Measurements from ENCODE around the gene DLGAP1. TPM values are rescaled to one million over a fixed set of nuclear protein-coding genes. Genes with fewer than 3 reads are reported as not detected.

Gene DLGAP1
- total and polyA plus RNA-seq, 2 of the 8 experiments (the other 6 are each of a cell fraction or from before 2014, with no cell fraction given): 11.8 to 16.9 TPM

- DNase-seq (ENCODE audit: low read depth in 1 of 2, low spot score in 2 of 2) (no peak), FAIRE-seq (no peak)
- Histone ChIP-seq H3K36me3 (ENCODE audit: control insufficient read depth in 2 of 4, insufficient read depth in 4 of 4, low read length in 3 of 4) (no peaks in the 10 kb centered on the region; a peak in 1 of 8 replicates), H4K8ac (ENCODE audit: extremely low read depth, insufficient read depth, low read length) (no peak overlapping the region), H3K27ac (ENCODE audit: low read depth, low read length) (no peak overlapping the region), H3K4me3 (ENCODE audit: extremely low read depth in 1 of 4, insufficient read depth in 2 of 4, low read depth in 3 of 4, low read length in 4 of 4) (no peak overlapping the region), H2BK15ac (ENCODE audit: low read length) (0 out of 2 replicates have a peak overlapping the region, but pooled peaks have one; percentile 14), H3K56ac (replicated peaks; ENCODE audit: insufficient read length, low read depth, low read length) (no peak overlapping the region), H2BK120ac (replicated peaks; ENCODE audit: low read depth, low read length) (no peak overlapping the region), H2BK5ac (ENCODE audit: low read depth, low read length) (no peak overlapping the region), H2AFZ (ENCODE audit: low read length) (no peak overlapping the region), H3K23me2 (ENCODE audit: low read depth, low read length) (no peaks in the 10 kb centered on the region), H3K23ac (ENCODE audit: insufficient read length) (no peak overlapping the region), H3K4ac (replicated peaks; ENCODE audit: insufficient read length, low read depth, low read length) (no peak overlapping the region), H3K4me2 (ENCODE audit: insufficient read depth in 1 of 2, low read depth in 2 of 2, low read length in 2 of 2) (no peak overlapping the region), H2AK5ac (ENCODE audit: low read depth, low read length) (no peak overlapping the region), H3K79me1 (ENCODE audit: low read depth, low read length) (no peaks in the 10 kb centered on the region; the same call in 1 of the 2 replicates), H2BK12ac (ENCODE audit: low read depth, low read length) (no peak overlapping the region), H3K18ac (ENCODE audit: extremely low read depth, low read length) (no peak overlapping the region), H2BK20ac (ENCODE audit: low read length) (no peak overlapping the region), H3K4me1 (replicated peaks in 1 of 4; ENCODE audit: control insufficient read depth in 3 of 4, insufficient read depth in 4 of 4, low read length in 3 of 4) (peaks cover 0 to 8% (median 5%) of the 10 kb centered on the region in 4 experiments; a peak in 3 of 7 replicates), H3K9ac (replicated peaks in 1 of 4; ENCODE audit: extremely low read depth in 1 of 4, low read depth in 3 of 4, low read length in 3 of 4) (no peak overlapping the region), H3K9me3 (ENCODE audit: insufficient read depth in 2 of 2, low read depth in 1 of 2, low read length in 1 of 2) (no peaks in the 10 kb centered on the region), H3K79me2 (ENCODE audit: control insufficient read depth in 1 of 2, insufficient read depth in 2 of 2, low read length in 2 of 2) (no peaks in the 10 kb centered on the region), H4K20me1 (replicated peaks in 1 of 2; ENCODE audit: control insufficient read depth in 1 of 2, insufficient read depth in 2 of 2, low read length in 2 of 2) (peaks cover 2% of the 10 kb centered on the region in 2 experiments), H3K27me3 (replicated peaks in 1 of 4; ENCODE audit: control insufficient read depth in 3 of 4, extremely low read depth in 1 of 4, insufficient read depth in 3 of 4, low read length in 3 of 4) (no peaks in the 10 kb centered on the region), H4K91ac (replicated peaks; ENCODE audit: insufficient read length, low read length) (no peak overlapping the region), H3K14ac (ENCODE audit: insufficient read length) (no peak overlapping the region), H4K5ac (ENCODE audit: insufficient read length, low read depth, low read length) (no peak overlapping the region)
- ChIA-PET POLR2A (ENCODE audit: partially characterized antibody) (no interaction called here), CTCF (ENCODE audit: partially characterized antibody) (interaction anchor here (1.1 kb wide), 1 partner anchor 205 kb away, joined by 3 read pairs; no protein-coding TSS in a partner anchor)
- 89% methylated on average over 3 of the region's 3 CpGs; no CpG with 5 or more reads in 1 of the 2 experiments for WGBS, 2 experiments (ENCODE audit: extremely low coverage in 1 of 2, insufficient coverage in 1 of 2, insufficient read length in 1 of 2, insufficient replicate concordance in 2 of 2, low coverage in 1 of 2, low lambda C conversion rate in 2 of 2, missing lambda C conversion rate in 1 of 2)
- TF ChIP-seq POLR2A (IDR thresholded peaks at IDR 0.05; ENCODE audit: control extremely low read depth in 1 of 2, low read depth in 2 of 2, low read length in 2 of 2): no peak
- TF ChIP-seq RAD21 (IDR thresholded peaks at IDR 0.05 in 1 of 2, conservative IDR thresholded peaks at IDR 0.05 in 1 of 2; ENCODE audit: low read depth in 2 of 2, low read length in 2 of 2): no peak
- no peak for TF ChIP-seq KDM4A (IDR thresholded peaks at IDR 0.05; ENCODE audit: low read depth, low read length, severe bottlenecking)
- TF ChIP-seq GABPA (IDR thresholded peaks at IDR 0.05; ENCODE audit: borderline replicate concordance, insufficient read depth, low read length): no peak
- TF ChIP-seq POLR2AphosphoS5 (IDR thresholded peaks at IDR 0.05; ENCODE audit: low read depth, low read length): no peak
- no peak for TF ChIP-seq E2F6 (IDR thresholded peaks at IDR 0.05)
Measured at GRCh38 chr18:4251873-4252272, 203.2 kb downstream of the DLGAP1 start.
